Limb (tissue), 2 donors: ENCODE measurements around the gene DLG2.
A peak's percentile ranks its signal among the peaks of the same experiment; 100 is the strongest.

Experiments used
- DNase-seq, 2 donors: peaks; one replicate each; pipeline ENCODE4 v3.0.0-alpha.2; 2016; ENCODE audit errors: extremely low spot score in 2 of 2

DLG2 gene

DNA sequence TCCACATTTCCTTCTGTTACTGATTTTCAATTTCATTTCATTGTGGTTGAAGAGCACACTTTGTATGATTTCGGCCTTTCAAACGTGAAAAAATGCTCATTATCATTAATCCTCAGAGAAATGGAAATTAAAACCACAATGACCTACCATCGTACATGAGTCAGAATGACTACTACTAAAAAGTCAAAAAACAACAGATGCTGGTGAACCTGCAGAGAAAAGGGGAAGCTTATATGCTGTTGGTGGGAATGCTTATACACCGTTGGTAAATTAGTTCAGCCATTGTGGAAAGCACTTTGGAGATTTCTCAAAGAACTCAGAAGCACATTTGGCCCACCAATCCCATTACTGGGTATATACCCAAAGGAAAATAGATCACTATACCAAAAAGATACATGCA is 57.6 kb downstream of the DLG2 start:
- no peak for DNase-seq

- no peak for DNase-seq
Observed at GRCh38 chr11:85558411-85558810, 68.7 kb downstream of the DLG2 start.

DNA sequence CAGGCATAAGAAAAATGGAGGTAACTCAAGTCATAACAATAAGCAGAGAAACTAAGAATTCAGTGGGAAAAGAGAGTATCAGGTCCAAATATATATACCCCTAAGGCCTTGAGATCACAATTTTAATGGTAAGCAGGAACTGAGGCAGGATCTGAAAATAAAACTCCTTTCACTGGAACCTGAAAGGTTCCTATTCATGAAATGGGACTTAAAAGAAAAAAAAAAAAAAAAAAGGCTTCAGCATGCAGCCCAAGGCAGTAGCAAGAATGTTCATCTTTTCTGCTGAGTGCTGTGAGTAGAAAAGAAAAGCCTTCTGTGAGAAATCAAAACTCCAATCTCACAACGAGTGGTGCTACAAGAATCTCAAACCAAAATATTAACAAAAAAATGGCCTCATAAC is 75.3 kb downstream of the DLG2 start:
- DNase-seq = no peak

- DNase-seq = no peak
Observed at GRCh38 chr11:85541683-85542082, 85.5 kb downstream of the DLG2 start.

DNA sequence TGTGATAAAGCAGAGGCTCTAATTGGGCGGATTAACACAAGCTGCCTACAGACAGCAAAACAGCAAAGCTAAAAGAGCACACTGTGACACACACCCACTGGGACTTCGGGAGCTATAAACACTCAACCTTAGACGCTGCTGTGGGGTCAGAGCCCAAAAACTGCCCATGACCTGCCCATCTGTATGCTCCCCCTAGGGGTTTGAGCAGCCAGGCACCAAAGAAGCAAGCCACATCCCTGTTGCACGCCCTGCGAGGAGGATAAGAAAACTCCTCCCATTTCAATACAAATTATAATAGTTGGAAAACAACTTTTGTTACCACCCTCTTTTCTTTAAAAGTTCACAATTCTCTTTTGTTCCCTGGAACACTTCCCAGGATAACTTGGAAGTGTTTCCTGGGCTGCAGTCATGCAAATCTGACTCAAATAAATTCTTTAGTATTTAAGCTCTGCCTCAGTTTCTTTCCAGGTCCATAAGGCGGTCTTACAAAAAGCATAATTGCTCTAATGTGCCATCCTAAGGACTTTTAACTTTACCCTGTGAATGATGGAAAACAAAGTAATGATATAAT is 86.4 kb downstream of the DLG2 start:
- no peak for DNase-seq

DNA sequence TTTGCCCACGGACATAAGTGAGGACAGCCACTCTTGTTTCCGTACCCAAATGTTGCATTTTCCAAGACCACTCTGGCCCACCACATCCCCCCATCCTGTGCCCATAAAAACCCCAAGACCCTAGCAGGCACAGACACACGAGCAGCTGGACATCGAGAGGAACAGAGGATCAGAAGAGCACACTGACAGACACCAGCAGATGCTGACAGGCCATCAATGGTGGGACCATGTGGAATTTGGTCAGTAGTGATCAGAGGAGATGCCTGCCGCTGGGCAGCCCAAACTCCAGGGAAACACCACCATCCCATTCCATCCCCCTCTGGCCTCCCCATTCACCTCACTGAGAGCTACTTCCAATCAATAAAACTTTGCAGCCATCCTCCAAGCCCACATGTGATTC is 87.0 kb downstream of the DLG2 start:
- DNase-seq = no peak

DNA sequence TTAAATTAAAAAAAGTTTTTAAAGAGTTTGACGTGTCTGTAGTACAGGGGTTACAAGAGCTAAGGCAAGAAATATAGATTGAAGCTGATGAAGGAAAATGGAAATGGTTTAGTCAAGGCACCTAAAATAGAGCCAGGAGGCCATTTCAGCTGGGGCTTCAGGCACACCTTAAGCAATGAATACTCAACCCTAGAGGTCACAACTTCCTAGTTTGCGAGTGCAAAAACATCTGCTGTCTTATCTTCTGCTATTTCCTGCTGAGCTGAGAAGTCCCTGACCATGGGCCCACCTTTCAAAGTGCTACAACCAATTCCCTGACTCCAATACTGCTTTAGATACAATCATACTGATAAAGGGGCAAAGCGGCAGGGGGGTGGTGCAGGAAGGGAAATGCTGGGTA is 87.4 kb downstream of the DLG2 start:
- no peak for DNase-seq

DNA sequence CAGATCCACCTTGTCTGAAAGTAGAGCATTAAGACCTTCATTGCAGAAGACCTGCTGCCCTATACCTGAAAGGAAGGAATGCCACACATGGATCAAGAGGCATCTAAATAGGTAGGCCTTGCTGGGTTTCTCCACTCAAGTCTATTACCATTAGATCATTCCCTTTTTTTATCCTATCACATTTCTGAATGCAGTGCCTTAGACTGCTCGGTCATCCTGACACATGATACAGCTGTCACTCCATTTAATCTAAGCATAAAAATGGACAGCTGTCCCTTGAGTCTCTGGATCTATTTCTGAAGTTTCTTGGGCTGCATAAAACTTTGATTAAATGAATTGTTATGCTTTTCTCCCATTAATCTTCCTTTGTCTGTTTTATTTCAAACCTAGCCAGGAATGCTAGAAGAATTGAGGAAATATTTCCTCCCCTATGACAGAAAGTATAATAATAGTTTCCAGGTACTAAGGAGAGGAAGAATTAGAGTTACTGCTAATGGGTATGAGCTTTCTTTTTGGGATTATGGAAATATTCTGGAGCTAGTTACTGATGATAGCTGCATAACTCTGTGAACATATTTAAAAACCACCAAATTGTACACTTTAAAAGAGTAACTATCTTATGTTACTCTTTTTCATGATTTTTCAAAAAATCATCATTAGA is 88.0 kb downstream of the DLG2 start:
- DNase-seq = no peak

DNA sequence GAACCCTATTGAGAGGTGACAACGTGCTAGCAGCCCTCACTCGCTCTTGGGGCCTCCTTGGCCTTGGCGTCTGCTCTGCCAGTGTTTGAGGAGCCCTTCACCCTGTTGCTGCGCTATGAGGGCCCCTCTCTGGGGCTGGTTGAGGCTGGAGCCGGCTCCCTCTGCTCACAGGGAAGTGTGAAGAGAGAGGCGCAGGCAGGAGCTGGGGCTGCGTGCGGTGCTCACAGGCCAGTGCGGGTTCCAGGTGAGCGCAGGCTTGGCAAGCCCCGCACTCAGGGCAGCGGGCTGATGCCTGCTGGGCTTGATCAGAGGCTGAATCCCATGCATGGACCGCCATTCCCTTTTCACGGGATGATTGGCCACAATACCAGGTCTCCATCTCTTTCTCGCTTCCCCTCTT is 90.7 kb downstream of the DLG2 start:
- no peak for DNase-seq

DNA sequence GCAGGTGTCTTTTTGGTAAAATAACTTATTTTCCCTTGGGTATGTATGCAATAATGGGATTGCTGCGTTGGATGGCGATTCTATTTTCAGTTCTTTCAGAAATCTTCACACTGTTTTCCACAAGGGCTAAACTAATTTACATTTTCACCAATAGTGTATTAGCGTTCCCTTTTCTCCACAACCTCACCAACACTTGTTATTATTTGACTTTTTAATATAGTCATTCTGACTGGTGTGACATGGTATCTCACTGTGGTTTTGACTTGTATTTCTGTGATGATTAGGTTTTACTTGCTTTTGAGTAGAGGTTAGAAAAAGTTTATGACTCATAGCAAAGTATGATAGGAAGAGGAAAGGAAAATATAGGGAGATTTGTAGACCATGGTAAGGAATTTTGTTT is 92.3 kb downstream of the DLG2 start:
- DNase-seq = no peak

DNA sequence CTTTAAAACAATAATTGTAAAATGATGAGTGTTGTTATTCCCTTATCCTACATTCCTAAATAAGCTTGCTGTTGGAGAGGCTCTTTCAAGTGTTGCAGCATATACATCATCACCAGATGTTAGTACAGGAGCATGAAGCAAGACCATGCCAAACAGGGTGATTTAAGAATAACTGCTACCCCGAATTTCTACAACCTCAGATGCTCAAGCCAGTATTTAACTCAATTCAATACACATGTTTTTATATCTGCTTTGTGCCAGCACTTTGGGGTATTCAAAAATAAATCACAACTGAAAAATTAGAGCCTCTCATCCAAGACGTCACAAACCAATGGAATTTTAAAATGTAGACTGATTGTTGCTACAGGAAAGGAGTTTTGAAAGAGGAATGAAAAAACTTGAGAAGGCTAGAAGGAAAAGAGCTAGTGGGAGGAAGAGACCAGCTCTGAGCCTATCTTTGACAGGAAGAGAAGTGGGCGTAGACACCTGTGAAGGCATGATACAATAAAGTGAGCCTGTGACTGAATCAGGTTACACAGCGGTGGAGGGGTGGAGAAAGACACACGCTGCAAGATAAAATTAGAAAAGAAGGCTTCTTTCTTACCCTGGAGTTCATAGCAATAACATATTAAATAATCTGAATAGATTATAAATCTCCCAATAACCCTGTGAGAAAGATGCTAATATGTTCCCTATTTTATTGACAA is 95.8 kb downstream of the DLG2 start:
- peak in 1 of 2 donors; percentile 58 for DNase-seq

DNA sequence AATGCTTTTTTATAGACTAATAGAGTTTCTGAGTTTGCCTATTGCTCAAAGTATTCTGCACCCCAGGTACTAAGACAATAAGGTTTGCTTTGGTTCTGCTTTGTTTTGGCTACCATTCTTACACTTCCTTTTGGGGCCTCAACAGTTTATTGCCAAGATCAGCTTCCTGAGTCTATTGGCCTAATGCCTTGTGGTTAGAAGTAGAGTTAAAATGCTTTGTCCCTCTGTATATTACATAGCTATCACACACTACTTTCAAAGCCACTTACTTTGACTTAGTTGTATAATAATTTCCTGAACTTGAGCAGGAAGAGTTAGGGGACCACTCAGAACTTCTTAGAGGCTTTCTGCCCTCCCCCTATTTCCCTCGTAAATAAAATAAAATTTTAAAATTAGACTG is 96.5 kb downstream of the DLG2 start:
- DNase-seq = peak; percentile 19 to 51

GRCh38 chr11:85526564-85526963 is 100.6 kb downstream of the DLG2 start:
- no peak for DNase-seq

- no peak for DNase-seq
Observed at GRCh38 chr11:85525686-85526085, 101.5 kb downstream of the DLG2 start.

- DNase-seq = no peak
Observed at GRCh38 chr11:85517272-85517671, 109.9 kb downstream of the DLG2 start.

- DNase-seq = no peak
Observed at GRCh38 chr11:85495918-85496317, 131.2 kb downstream of the DLG2 start.

GRCh38 chr11:85494396-85494795 is 132.7 kb downstream of the DLG2 start:
- no peak for DNase-seq

DNA sequence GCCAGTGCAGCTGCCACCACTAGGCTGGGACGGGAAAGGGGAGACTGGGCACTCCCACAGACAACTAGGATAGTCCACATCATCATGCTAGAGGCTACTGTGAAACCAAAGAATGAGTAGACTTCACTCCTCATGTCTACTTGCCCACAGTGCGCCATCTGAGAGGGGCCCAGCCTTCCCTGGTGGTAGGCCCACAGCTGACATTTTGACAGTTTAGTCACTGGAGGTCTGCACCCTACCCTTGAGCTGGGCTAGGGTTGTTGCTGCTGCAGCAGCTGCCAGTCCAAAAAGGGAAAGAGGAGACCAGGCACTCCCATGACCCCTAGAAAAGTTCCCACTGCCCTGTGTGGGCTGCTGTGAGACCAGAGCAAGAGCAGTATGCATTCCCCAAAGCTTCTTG is 141.2 kb downstream of the DLG2 start:
- no peak for DNase-seq

DNA sequence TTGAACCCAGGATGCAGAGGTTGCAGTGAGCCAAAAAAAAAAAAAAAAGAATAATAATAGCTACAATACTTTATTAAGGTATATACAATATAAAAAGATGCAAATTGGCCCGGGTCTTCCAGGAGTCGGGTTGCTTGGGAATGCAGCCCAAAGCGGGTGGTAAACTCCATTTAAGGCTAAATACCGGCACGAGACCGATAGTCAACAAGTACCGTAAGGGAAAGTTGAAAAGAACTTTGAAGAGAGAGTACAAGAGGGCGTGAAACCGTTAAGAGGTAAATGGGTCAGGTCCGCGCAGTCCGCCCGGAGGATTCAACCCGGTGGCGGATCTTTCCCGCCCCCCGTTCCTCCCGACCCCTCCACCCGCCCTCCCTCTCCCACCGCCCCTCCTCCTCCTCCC is 143.3 kb downstream of the DLG2 start:
- DNase-seq = no peak

DNA sequence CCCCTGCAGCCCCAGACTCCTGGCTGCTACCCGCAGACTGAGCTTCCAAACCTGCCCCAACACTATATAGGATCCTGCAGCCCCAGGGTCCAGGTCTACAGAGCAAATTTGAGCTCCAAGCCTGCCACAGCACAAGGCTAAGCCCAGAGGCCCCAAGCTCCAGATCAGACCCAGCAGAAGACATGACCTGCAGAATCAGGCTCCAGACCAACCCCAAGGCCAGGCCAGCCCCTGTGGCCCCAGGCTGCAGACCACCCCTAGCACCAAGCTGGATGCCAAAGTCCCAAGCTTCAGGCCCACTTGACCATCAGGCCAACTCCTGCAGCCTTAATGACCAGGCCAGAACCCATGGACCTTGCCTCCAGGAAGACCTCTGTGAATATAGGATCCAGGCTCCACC is 145.3 kb downstream of the DLG2 start:
- DNase-seq = no peak

DNA sequence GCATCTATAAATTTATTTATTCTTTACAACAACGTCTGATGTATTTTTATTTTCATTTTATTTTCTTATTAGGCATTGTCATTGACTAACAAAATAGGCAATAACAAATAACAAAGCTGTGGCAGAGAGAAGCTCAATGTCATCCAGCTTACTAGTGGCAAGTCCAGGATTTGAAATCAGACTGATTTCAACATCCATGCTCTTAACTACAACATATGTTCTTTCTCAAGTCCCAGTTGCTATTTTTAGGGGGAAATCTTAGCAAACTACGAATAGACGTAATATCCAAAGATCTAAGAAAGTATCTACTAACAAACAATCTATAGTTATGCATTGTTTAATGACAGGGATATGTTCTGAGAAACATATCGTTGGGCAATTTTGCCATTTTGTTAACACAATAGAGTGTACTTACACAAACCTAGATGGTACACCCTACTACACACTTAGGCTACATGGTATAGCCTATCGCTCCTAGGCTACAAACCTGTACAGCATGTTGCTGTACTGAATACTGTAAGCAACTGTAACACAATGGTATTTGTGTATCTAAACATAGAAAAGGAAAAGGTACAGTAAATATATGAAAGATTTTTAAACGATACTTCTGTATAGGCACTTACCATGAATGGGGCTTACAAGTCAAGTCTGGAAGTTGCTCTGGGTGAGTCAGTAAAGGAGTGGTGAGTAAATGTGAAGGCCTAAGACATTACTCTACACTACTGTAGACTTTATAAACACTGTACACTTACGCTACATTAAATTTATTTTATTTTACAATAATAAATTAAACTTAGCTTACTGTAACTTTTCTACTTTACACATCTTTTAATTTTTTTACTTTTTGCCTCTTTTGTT is 151.3 kb downstream of the DLG2 start:
- no peak for DNase-seq

DNA sequence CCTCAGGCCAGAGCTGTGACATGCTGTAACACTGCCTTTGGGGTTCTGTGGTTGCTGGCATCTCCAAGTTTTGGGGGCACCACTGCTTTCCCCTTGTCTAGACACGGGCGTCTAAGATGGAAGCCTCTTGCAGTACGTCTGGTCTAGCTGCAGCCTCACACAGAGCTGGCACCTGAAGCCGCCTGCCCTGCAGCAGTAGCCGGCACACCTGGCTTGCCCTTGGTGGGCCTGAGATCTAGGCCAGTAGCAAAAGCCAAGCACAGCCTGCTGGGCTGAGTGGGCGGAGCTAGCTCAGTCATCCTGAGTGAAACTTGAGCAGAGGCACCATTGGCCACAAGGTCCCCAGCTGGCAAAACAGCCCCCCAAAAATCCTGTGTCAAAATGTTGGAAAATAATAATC is 154.2 kb downstream of the DLG2 start:
- no peak for DNase-seq
